Hepatocyte (in vitro differentiated cells): ENCODE results near the gene CTBP1. TPM values are rescaled to one million over a fixed set of nuclear protein-coding genes. Genes with fewer than 3 reads are reported as not detected.
A peak's percentile ranks its signal among the peaks of the same experiment; 100 is the strongest.

Experiments
- DNase-seq: peaks from one replicate; pipeline ENCODE4 v3.0.0-alpha.2; 2016; ENCODE audit warnings: low spot score
- H2AFZ ChIP-seq: fragments of 200-600 bp; sonication (generic); 2 replicates; pipeline ENCODE4 v1.6.0; 2016; ENCODE audit warnings: antibody characterized with exemption, mild to moderate bottlenecking
- H3K27ac ChIP-seq: fragments of 200-600 bp; sonication (generic); 2 replicates; pipeline ENCODE4 v1.5.1; 2016; ENCODE audit warnings: mild to moderate bottlenecking
- H3K27me3 ChIP-seq: fragments of 200-600 bp; sonication (generic); 2 replicates; pipeline ENCODE4 v1.6.1; 2016
- H3K36me3 ChIP-seq: fragments of 200-600 bp; sonication (generic); replicated peaks from 2 replicates; pipeline ENCODE4 v1.5.1; 2016; ENCODE audit warnings: low read depth; ENCODE audit not compliant: insufficient read depth
- H3K4me1 ChIP-seq: fragments of 200-600 bp; sonication (generic); 2 replicates; pipeline ENCODE4 v1.5.1; 2016; ENCODE audit warnings: mild to moderate bottlenecking, moderate library complexity; ENCODE audit not compliant: insufficient read depth
- H3K4me2 ChIP-seq: fragments of 200-600 bp; sonication (generic); 2 replicates; pipeline ENCODE4 v1.6.0; 2016
- H3K4me3 ChIP-seq: fragments of 200-600 bp; sonication (generic); 2 replicates; pipeline ENCODE4 v1.5.1; 2016; ENCODE audit warnings: mild to moderate bottlenecking
- H3K79me2 ChIP-seq: fragments of 200-600 bp; sonication (generic); 2 replicates; pipeline ENCODE4 v1.6.0; 2017; ENCODE audit warnings: mild to moderate bottlenecking
- H3K9me2 ChIP-seq: fragments of 200-600 bp; sonication (generic); replicated peaks from 2 replicates; pipeline ENCODE4 v1.6.0; 2017; ENCODE audit warnings: mild to moderate bottlenecking; ENCODE audit not compliant: insufficient read depth
- H3K9me3 ChIP-seq: fragments of 200-600 bp; sonication (generic); 2 replicates; pipeline ENCODE4 v1.5.1; 2016; ENCODE audit warnings: low read depth, mild to moderate bottlenecking
- H4K20me1 ChIP-seq: fragments of 200-600 bp; sonication (generic); 2 replicates; pipeline ENCODE4 v1.6.0; 2016; ENCODE audit warnings: mild to moderate bottlenecking; ENCODE audit not compliant: insufficient read depth, poor library complexity, severe bottlenecking
- CTCF ChIP-seq: fragments of 200-600 bp; sonication (generic); IDR thresholded peaks from 2 replicates; pipeline ENCODE4 v1.5.1; 2016; ENCODE audit warnings: antibody characterized with exemption, mild to moderate bottlenecking; ENCODE audit not compliant: poor library complexity
- EZH2 ChIP-seq: fragments of 200-600 bp; sonication (generic); IDR thresholded peaks from 2 replicates; pipeline ENCODE4 v1.6.1; 2016; ENCODE audit warnings: antibody characterized with exemption, mild to moderate bottlenecking, borderline replicate concordance
- EZH2phosphoT487 ChIP-seq: fragments of 200-600 bp; sonication (generic); IDR thresholded peaks from one replicate; pipeline ENCODE4 v1.6.1; 2018; ENCODE audit warnings: antibody characterized with exemption, mild to moderate bottlenecking, low read depth, moderate library complexity; ENCODE audit not compliant: unreplicated experiment, severe bottlenecking
- WGBS: methylation state at CpG from one replicate; pipeline ENCODE4 v1.1.6; 2016; ENCODE audit warnings: low lambda C conversion rate; ENCODE audit errors: missing lambda C conversion rate; 5-methylcytosine and 5-hydroxymethylcytosine counted together
- polyA plus RNA-seq: library from polyadenylated mRNA; unstranded; fragments of >200 nt; fragmentation: Nextera tagmentation; extraction: Ambion mirVana; gene quantifications from 2 replicates; pipeline ENCODE4 v1.2.1, GENCODE V29; 2016
- total RNA-seq: library from RNA; depleted of rRNA; stranded (reverse); fragments of >200 nt; gene quantifications from 2 replicates; pipeline ENCODE4 v1.2.3, GENCODE V29; 2014

The CTBP1 gene
- total and polyA plus RNA-seq, 2 experiments from 2014 or later = 169 to 179 TPM

- 92% methylated on average over 5 of the region's 5 CpGs for WGBS
- Histone ChIP-seq H3K9me2 (no peaks in the 10 kb centered on the region), H3K27me3 (no peaks in the 10 kb centered on the region), H4K20me1 (no peaks in the 10 kb centered on the region), H3K9me3 (no peaks in the 10 kb centered on the region), H3K36me3 (no peaks in the 10 kb centered on the region), H3K79me2 (no peaks in the 10 kb centered on the region), H2AFZ (no peak overlapping the region), H3K4me1 (peaks cover 13% of the 10 kb centered on the region), H3K4me3 (no peak overlapping the region), H3K27ac (peak overlapping the region; percentile 62), H3K4me2 (no peak overlapping the region)
- TF ChIP-seq EZH2phosphoT487 = no peak
- TF ChIP-seq CTCF = no peak
- no peak for TF ChIP-seq EZH2
- DNase-seq = no peak
These were observed 57.3 kb downstream of the CTBP1 start for GRCh38 chr4:1191621-1192020.

- Histone ChIP-seq H3K4me1 (peaks cover 3% of the 10 kb centered on the region), H4K20me1 (no peaks in the 10 kb centered on the region), H3K27me3 (no peaks in the 10 kb centered on the region), H2AFZ (no peak overlapping the region), H3K27ac (no peak overlapping the region), H3K9me2 (no peaks in the 10 kb centered on the region), H3K4me3 (no peak overlapping the region), H3K4me2 (no peak overlapping the region), H3K79me2 (no peaks in the 10 kb centered on the region), H3K36me3 (no peaks in the 10 kb centered on the region), H3K9me3 (peaks cover 5% of the 10 kb centered on the region)
- no peak for TF ChIP-seq EZH2
- no peak for DNase-seq
- WGBS = 57% methylated on average over 1 of the region's 1 CpG
These were observed 61.7 kb downstream of the CTBP1 start for GRCh38 chr4:1187182-1187581.

GRCh38 chr4:1183985-1184773 is 64.8 kb downstream of the CTBP1 start:
- TF ChIP-seq EZH2 = no peak
- TF ChIP-seq CTCF = no peak
- no peak for TF ChIP-seq EZH2phosphoT487
- DNase-seq = no peak
- Histone ChIP-seq H2AFZ (no peak overlapping the region), H3K4me2 (no peak overlapping the region), H3K4me3 (no peak overlapping the region), H3K9me3 (peaks cover 12% of the 10 kb centered on the region), H3K9me2 (no peaks in the 10 kb centered on the region), H3K4me1 (no peaks in the 10 kb centered on the region), H3K36me3 (no peaks in the 10 kb centered on the region), H4K20me1 (no peaks in the 10 kb centered on the region), H3K79me2 (no peaks in the 10 kb centered on the region), H3K27ac (no peak overlapping the region), H3K27me3 (no peaks in the 10 kb centered on the region)
- 85% methylated on average over 6 of the region's 6 CpGs for WGBS

GRCh38 chr4:1182313-1182712 is 66.6 kb downstream of the CTBP1 start:
- Histone ChIP-seq H3K36me3 (no peaks in the 10 kb centered on the region), H3K27me3 (no peaks in the 10 kb centered on the region), H2AFZ (no peak overlapping the region), H3K4me3 (no peak overlapping the region), H3K9me3 (peaks cover 12% of the 10 kb centered on the region), H3K4me1 (no peaks in the 10 kb centered on the region), H3K4me2 (no peak overlapping the region), H3K27ac (no peak overlapping the region), H3K9me2 (no peaks in the 10 kb centered on the region), H4K20me1 (no peaks in the 10 kb centered on the region), H3K79me2 (no peaks in the 10 kb centered on the region)
- TF ChIP-seq EZH2phosphoT487 (no peak), CTCF (no peak), EZH2 (no peak)
- DNase-seq = no peak
